Pulmonary artery endothelial cell (primary cell): ENCODE results near the gene RNASEH2A. TPM values are rescaled to one million over a fixed set of nuclear protein-coding genes. Genes with fewer than 3 reads are reported as not detected.
A peak's percentile ranks its signal among the peaks of the same experiment; 100 is the strongest.

Experiments
- DNase-seq: peaks from one replicate; pipeline ENCODE4 v3.0.0-alpha.2; 2011; ENCODE audit warnings: low read depth, low spot score
- total RNA-seq: library from RNA; depleted of rRNA; stranded (reverse); fragments of >200 nt; gene quantifications from 2 replicates; pipeline ENCODE4 v1.2.3, GENCODE V29; 2014

Gene RNASEH2A
- total RNA-seq, result 34.7 and 50.5 TPM in 2 replicates

DNA sequence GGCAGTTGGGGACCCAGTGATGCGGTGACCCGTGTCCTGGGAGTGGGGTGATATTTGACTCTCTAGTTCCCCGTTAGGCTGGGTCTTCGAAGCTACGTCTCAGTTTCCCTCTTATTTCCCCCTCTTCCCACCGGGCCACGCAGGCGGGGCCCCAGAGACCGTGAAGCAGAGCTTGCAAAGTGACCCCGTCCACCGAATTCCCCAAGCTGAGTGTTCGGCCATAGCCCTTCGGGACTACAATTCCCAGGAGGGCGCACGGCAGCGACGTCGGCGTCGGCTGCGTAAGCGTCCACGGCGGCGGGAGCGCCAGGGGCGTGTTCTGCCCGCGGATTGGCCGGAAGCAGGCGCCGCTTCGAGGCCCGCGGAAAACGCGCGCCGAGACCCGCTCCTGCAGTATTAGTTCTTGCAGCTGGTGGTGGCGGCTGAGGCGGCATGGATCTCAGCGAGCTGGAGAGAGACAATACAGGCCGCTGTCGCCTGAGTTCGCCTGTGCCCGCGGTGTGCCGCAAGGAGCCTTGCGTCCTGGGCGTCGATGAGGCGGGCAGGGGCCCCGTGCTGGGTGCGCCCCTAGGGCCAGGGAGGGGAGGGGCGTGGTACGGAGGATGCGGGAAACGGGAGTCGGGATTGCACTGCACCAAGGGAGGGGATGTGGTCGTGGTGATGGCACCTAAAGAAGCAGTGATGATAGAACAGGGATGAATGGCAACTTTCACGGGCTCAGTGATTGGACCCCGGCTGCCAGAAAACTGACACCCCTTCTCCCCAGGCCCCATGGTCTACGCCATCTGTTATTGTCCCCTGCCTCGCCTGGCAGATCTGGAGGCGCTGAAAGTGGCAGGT lies at the start of gene RNASEH2A:
Gene RNASEH2A (plus strand): TSS at position 343 of the 840 bp plus-strand sequence. CDS start 90 bp downstream, at position 433.
- DNase-seq, result peak; percentile 59

DNA sequence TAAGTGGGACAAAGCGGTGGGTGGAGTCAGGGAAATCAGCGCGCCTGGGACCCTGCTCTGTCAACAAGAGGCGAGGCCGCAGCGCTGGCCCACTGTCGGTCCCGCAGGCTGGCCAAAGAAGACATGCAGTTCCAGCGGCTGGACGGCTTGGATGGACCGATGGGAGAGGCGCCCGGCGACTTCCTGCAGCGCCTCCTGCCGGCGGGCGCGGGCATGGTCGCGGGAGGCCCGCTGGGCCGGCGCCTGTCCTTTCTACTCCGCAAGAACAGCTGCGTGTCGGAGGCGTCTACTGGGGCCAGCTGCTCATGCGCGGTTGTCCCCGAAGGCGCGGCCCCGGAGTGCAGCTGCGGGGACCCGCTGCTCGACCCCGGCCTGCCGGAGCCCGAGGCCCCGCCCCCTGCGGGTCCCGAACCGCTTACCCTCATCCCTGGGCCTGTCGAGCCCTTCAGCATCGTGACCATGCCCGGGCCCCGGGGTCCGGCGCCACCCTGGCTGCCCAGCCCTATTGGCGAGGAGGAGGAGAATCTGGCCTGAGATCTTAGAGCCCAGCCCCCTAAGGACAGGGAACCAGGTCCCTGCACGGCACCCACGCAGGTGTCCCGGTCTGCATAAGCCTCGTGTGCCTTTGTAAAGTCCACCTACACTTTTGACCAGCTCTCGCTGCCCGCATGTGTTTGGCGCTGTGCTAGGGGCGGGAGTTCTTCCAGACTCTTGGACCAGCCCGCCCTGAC lies 48.7 kb upstream of the RNASEH2A start:
- no peak for DNase-seq

DNA sequence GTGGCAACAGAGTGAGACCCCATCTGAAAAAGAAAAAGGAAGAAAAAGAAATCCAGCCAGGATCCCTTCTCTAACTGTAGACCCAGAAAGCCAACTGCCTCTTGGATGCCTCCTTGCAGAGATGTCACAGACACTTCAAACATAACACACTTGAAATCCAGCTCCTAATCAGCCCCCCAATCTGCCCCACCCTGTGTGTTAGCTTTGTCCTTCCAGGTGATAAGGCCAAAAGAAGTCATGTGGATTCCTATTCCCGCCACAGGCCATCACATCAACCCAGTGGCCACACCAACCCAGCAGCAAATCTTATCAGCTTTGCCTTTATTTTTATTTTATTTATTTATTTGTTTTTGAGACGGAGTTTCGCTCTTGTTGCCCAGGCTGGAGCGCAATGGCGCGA lies 46.7 kb upstream of the RNASEH2A start:
- no peak for DNase-seq

DNA sequence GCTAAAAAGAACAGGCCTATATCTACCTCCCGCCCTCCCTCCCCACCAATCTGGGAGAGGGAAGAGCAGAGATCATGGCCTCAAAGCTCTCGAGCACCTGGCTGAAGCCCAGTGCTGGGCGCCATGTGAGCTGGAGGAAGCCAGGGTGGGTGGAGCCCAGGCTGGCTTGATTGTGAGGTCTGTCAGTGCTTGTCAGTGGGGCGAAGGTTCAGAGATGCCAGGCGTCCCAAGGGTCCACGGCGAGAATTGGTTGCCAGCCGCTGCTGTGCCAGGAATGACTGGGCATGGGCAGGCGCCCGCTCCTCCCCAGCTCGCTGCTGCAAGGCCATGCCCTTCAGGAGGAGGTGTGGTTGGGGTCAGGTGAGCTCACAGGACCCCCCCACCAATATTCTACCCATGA lies 43.3 kb upstream of the RNASEH2A start:
- DNase-seq, result no peak

DNA sequence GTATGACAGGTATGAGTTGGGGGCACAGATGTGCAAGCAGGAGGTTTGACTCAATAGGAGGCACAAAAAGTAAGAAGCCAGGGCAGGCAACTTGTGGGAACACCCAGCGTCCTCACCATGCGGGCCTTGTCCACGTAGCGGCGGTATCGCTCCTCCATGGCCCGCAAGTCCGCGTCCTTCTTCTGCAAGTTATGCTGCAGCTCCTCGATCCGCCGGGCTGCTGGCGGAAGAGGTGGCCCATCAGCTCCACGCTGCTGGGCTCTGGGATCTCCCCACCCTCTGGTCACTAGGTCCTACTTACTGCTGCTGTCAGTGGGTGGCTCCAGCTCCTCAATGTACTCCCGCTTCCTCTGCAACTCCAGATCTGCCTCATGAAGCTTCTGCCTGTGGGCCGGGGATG lies 41.7 kb upstream of the RNASEH2A start:
- DNase-seq, result no peak

DNA sequence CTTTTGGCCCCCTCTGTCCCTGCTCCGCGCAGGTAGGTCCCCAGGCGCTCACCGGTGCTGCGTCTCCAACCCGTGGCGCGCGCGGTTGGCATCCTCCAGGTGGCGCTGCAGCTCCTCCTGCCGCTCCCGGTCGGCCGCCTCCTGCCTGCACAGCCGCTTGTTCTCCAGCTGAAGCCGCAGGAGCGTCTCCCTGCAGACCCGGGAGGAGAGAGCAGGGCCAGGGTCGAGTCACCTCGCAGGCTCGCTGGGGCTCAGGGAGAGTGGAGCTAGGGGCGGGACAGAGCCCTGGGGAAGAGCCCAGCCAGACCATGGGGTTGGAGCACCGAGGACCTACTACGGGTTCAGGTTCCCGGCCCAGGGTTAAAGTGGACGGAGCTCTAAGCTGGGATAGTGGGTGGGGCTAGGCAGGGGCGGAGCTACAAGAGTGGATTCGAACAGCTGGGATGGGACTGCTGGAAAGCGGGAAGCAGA lies 40.3 kb upstream of the RNASEH2A start:
- no peak for DNase-seq

DNA sequence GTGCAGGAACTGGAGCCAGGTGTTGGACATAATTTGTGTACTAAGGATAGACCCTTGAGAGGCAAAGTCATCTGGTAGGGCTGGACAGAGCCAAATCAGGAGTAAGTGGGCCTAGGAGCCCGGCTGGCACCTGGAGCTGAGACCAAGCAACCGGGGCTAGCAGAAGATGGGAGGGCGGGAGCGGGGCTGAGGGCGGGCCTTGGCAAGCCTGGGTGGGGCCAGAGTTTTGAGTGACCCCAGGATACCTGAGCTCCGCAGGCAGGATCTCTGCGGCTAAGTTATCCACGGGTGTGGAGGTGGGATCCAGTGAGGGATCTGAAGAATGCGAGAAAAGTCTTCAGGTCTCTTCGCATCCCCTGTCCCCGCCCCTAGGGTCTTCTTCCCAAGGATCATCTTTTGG lies 39.2 kb upstream of the RNASEH2A start:
- no peak for DNase-seq

DNA sequence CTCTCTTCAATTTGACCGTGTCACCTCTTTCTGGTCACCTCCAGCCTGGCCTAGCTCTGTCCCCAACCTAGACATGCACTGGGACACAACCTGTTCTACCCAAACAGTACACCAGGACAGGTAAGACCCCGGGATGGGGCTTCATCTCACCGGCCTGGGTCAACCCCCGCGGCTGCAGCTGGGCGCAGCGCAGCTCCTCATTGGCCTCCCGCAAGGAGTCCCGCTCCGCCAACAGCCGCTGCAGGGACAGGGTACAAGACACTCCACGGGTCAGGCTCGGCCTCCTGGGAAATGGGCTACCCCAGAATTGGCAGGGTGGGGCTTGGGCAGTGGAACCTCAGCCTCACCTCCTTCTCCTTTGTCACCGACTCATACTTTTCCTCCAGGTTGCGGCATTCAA lies 38.7 kb upstream of the RNASEH2A start:
- DNase-seq, result no peak

DNA sequence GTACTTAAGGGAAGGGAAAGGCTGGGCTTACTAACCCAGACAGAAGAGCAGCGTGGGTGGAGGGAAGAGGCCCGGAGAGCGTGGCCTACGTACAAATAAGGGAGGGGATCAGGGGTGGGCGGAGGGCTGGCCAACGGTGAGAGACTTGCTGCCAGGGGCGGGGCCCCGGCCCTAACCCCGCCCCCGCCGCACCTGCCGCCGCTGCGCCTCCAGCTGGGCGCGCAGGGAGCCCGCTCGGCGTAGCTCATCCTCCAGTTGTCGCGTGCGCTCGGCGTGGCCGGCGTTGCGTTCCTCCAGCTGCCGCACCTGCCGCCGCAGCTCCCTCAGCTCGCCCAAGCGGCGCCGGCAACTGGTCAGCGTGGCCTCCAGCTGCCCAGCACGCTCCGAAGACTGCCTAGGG lies 36.7 kb upstream of the RNASEH2A start:
- no peak for DNase-seq

DNA sequence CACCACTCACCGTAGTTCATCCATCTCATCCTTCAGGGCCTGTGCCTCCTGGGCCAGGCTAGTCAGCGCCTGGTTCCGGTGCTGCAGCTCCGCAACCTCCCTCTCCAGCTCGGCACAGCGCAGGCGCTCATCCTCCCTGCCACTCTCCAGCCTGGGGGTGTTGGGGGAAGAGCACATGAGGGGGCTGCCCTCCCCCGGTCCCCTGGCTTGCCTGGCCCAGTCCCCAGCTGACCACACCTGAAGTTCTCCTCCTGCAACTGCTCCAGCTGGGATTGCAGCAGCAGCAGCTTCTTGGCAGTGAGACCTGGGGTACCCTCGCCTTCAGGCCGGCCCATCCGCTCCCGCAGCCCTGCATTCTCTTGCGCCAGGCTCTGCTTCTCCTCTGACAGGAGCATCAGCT lies 35.5 kb upstream of the RNASEH2A start:
- DNase-seq, result no peak

DNA sequence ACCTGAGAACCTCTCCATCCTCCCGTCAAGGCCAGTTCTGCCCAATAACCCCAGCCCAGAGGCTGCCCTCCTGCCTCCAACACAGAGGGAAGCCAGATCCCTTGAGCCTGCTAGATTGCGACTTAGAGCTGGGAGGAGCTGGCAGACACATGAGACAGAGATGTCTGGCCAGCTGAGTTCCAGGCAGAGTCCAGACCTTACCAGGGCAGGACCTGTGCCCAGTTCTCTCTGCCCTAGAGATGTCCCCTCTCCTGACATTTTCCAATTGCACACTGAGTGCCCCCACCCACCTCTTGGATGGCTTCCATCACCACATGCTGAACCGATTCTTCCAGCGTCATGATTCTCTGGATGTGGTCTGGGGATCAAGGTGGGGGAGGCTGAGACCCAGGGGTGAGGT lies 34.1 kb upstream of the RNASEH2A start:
- no peak for DNase-seq

DNA sequence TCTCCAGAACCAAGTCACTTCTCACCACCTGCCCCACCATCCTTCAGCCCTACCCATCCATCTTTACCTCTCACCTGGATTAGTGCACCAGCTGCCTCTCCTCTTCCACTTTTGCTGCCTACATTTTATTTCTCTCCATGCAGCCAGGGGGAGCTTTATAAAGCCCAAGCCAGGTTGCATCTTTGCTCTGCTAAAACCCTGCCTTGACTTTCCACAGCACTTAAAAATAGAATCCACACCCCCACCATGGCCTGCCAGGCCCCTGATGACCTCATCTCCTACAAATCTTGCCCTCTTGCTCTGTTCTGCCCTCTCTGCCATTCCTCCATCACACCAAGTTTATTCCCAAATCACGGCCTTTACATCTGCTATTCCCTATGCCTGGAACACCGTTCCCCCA lies 32.8 kb upstream of the RNASEH2A start:
- no peak for DNase-seq

DNA sequence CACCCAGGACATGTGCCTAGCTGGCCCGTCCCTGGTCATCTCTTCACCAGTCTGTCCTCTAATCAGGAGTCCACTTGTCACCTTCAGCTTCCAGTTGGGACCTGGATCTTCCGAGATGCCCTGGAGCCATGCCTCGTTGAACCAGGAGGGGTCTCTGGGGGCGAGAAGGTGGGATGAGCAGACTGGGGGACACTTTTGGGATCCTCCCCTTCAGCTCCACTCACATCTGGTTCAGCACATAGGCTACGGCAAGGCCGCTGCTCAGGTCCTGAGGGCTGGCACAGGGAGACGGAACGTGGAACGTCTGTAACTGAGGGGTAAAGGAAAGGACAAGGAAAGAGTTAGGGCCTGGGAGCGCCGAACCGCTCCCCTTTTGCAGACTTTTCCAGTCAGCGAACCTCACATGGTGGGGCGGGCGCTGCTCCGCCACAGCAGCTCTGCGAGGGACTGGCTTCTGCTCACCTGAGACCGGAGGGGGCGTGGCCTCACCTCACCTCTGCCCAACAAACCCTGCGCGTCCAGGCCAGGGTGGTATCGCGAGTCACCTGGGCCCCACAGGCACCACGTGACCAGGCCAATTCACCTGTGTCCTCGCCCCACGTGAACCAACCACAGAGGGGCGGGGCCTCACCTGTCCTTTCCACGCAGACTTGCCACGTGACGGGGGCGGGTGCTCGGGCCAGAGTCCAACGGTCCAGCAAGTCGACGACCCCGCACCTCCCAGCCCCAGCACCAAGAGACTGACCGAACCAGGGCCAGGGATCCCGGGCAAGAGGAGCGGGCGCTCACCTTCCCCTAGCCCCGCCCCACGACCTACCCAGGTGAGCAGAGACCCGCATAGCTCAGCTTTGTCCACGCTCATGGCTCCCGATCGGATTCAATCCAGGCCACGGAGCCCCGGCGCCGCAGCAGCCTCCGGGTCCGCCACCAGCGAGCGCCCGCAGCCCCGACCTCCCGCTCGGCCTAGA lies 31.5 kb upstream of the RNASEH2A start, which contains the start of gene HOOK2:
Gene HOOK2 (minus strand): TSS at position 965 of the 968 bp plus-strand sequence. CDS start 103 bp downstream, at position 862.
- DNase-seq, result no peak

DNA sequence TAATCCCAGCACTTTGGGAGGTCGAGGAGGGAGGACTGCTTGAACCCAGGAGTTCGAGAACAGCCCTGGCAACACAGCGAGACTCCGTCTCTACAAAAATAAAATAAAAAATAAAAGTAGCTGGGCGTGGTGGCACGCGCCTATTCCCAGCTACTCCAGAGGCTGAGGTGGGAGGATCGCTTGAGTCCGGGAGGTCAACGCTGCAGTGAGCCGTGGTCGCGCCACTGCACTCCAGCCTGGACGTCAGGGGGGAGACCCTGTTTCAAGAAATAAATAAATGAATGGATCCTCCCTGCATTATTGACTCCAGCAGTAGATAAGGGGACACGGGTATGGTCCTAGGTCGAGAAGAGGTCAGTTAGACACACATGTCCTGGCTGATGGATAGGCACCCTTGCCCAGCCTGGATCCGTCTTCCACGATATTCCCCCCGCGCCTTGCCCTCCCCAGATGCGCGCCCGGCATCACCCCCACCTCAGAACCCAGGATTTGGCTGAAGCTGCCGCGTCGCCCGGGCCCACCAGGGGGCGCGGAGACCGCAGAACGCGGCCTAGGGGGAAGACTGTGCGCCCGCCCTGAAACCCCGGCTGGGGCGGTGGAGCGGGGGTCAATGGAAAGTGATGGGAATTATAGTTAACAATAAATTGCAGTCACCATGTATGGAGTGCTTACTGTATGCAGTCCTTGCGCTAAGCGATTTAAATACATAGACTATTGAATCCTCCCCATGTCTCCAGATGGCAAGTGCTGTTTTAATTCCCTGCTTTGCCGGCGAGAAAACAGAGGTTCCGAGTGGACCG lies 29.0 kb upstream of the RNASEH2A start:
- DNase-seq, result no peak

DNA sequence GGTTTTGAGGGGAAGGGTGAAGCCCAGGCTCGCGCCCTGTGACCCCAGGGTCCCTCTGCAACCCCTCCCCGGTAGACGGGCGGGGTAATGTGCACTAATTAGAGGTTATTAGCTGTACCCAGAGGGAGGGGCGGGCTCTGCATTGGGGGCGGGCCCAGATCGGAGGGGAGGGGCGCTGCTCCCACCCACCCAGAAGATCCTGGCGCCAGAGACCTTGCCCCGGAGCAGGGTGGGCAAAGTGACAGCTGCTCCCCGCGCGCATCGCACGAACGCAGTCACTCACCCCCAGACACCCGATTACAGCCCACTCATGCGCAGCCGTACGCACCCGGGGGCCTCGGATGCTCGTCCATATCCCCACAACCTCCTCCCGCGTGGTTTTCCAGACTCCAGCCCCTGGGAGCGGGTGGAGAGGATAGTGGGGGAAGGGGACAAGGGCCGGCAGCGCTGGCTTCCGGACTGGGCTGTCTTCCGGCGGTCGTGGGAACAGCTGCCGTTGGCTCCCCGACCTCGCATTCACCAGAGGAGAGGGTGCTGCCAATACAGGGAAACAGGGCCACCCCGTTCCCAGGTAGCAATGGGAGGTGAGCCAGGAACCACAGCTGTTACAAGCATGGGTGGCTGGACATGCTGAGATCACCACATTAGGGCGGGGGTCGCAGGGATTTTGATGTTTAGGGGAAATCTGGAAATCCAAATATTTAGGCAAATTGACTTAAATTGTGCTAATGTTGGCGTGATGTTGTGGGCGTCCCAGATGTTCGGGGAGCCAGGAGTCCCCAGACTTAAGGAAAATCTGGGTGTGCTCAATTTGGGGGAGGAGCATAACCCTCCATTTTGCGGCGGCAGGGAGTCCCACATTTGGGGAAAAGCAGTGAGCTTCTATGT lies 28.1 kb upstream of the RNASEH2A start:
- DNase-seq, result no peak

DNA sequence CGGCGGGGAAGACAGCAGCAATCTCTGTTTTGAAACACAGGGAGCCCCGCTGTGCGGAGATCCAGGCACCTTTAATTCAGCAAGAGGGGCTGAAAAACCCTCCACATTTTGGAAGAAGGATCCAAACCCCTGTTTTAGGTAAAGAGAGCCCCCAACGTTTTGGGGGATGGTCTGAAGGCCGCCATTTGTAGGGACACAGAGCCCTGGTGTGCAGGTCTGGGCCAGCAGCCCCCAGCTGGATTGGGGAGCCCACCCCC lies 27.6 kb upstream of the RNASEH2A start:
- no peak for DNase-seq

DNA sequence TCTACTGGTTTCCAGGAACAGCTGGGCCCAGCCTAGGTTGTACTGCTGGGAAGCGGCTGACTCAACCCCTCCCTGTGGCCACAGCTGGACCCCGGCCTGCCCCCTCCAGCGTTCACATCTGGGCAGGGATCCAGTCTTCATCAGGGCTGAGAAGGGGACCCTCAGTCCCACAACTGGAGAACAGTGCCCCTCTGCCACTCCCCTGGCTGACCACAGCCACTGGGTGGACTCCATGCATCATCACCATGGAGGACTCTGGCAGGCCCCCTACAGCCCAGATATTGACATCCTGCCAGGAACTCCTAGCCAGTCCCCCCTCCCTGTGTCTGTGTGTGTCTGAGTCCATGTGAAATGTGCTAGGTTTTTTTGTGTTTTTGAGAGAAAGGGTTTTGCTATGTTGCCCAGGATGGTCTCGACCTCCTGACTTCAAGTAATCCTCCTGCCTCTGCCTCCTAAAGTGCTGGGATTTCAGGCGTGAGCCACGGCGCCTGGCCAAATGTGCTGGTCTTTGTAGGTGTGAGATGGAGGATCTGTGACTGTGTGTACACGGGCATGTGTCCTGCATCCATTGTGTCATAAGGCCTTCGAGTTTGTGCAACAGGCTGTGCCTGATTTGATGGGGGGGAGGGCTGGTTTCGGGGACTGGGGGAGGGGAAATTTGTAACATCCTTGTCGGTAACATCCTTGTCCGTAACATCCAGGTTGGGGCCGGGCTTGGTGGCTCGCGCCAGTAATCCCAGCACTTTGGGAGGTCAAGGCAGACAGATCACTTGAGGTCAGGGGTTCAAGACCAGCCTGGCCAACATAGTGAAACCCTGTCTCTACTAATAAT lies 27.0 kb upstream of the RNASEH2A start:
- no peak for DNase-seq

DNA sequence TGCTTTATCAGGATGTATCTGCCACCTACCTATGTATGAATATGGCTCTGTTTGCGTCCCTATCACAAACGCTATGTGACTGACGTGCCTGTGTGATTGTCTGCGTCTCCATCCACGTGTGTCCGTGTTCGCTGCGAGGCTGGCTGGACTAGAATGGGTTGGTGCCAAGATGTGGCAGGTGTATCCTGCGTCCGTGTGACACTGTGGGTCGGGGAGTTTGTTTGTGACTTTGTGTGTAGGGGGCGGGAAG lies 24.3 kb upstream of the RNASEH2A start:
- DNase-seq, result no peak
